T-cell (primary cell): ENCODE measurements around the gene SHB. TPM values are rescaled to one million over a fixed set of nuclear protein-coding genes. Genes with fewer than 3 reads are reported as not detected.

ENCODE experiments used
- ATAC-seq, 4 experiments: fragments of 200-7000 bp in 3 of 4; fragments of 150-1000 bp in 1 of 4; cut with Tn5 transposase; replicated peaks in 1 of 4; 1 replicate in 3 of 4; 2 replicates in 1 of 4; pipeline ENCODE4 v1.10.0; 2021; ENCODE audit warnings: moderate library complexity in 3 of 4, mild to moderate bottlenecking in 2 of 4, moderate number of reproducible peaks in 1 of 4
- CTCF ChIA-PET, 2 donors: fragments of 300-600 bp; sonication (Branson Sonifier 250); formaldehyde crosslinking; loops; one replicate each; lab custom pipeline; 2022; ENCODE audit warnings: antibody characterized with exemption in 2 of 2; lab: Charles Lee
- POLR2A ChIA-PET, 2 donors: fragments of 300-600 bp; sonication (Branson Sonifier 250); formaldehyde crosslinking; loops; one replicate each; lab custom pipeline; 2022; ENCODE audit warnings: antibody characterized with exemption in 2 of 2; lab: Charles Lee
- DNase-seq, 35 experiments: peaks; one replicate each; pipeline versions ENCODE4 v3.0.0 to v3.0.0-alpha.2; 2013 to 2023
- H3K27ac ChIP-seq: one replicate; pipeline ENCODE4 v1.5.1; 2013; ENCODE audit warnings: low read length
- H3K27me3 ChIP-seq, 2 experiments: replicated peaks in 1 of 2; 1 replicate in 1 of 2; 2 replicates in 1 of 2; pipeline versions ENCODE4 v1.6.1 to v1.7.0; 2013; ENCODE audit warnings: low read length in 1 of 2, mixed read lengths in 1 of 2; ENCODE audit not compliant: control insufficient read depth in 2 of 2, insufficient read depth in 2 of 2; ENCODE audit errors: extremely low read depth in 1 of 2
- H3K36me3 ChIP-seq, 2 donors: 1 replicate in 1 of 2; 2 replicates in 1 of 2; pipeline versions ENCODE4 v1.6.1 to v1.7.0; 2013; ENCODE audit warnings: low read length in 1 of 2; ENCODE audit not compliant: control insufficient read depth in 2 of 2, insufficient read depth in 1 of 2; ENCODE audit errors: extremely low read depth in 1 of 2
- H3K4me1 ChIP-seq, 2 experiments: 1 replicate in 1 of 2; 2 replicates in 1 of 2; pipeline versions ENCODE4 v1.6.1 to v1.7.0; 2013; ENCODE audit warnings: low read length in 2 of 2, mixed read lengths in 1 of 2; ENCODE audit not compliant: insufficient read depth in 2 of 2, control insufficient read depth in 1 of 2; ENCODE audit errors: extremely low read depth in 1 of 2
- H3K4me3 ChIP-seq, 2 donors: 1 replicate in 1 of 2; 2 replicates in 1 of 2; pipeline versions ENCODE4 v1.5.1 to v1.7.0; 2013; ENCODE audit warnings: mild to moderate bottlenecking in 2 of 2, low read length in 1 of 2, moderate library complexity in 1 of 2; ENCODE audit not compliant: control insufficient read depth in 1 of 2; ENCODE audit errors: extremely low read depth in 1 of 2
- H3K9me3 ChIP-seq: 2 replicates; pipeline ENCODE4 v1.7.0; 2013
- H3K27ac Mint-ChIP-seq, 2 donors: one replicate each; pipeline ENCODE4 v1.8.0; 2020 to 2021; ENCODE audit warnings: mild to moderate bottlenecking in 2 of 2, mixed read lengths in 2 of 2
- H3K27me3 Mint-ChIP-seq, 2 donors: one replicate each; pipeline ENCODE4 v1.8.0; 2021 to 2022; ENCODE audit warnings: mixed read lengths in 2 of 2
- H3K36me3 Mint-ChIP-seq: one replicate; pipeline ENCODE4 v1.8.0; 2021; ENCODE audit warnings: mixed read lengths
- H3K4me1 Mint-ChIP-seq, 3 donors: one replicate each; pipeline ENCODE4 v1.8.0; 2020 to 2022; ENCODE audit warnings: mixed read lengths in 3 of 3, mild to moderate bottlenecking in 1 of 3
- H3K4me3 Mint-ChIP-seq, 3 donors: one replicate each; pipeline ENCODE4 v1.8.0; 2020 to 2022; ENCODE audit warnings: mild to moderate bottlenecking in 3 of 3, mixed read lengths in 3 of 3, moderate library complexity in 3 of 3
- H3K9me3 Mint-ChIP-seq, 3 donors: one replicate each; pipeline ENCODE4 v1.8.0; 2020 to 2022; ENCODE audit warnings: mixed read lengths in 3 of 3
- WGBS: methylation state at CpG from one replicate; pipeline ENCODE4 v1.1.5; 2013; ENCODE audit warnings: missing lambda C conversion rate; ENCODE audit not compliant: insufficient coverage; 5-methylcytosine and 5-hydroxymethylcytosine counted together
- total RNA-seq, 35 experiments: library from RNA in 6 of 35; stranded (reverse) in 6 of 35; fragments of 120-200 nt in 1 of 35; gene quantifications; one replicate each; pipeline versions ENCODE4 v1.2.1 to v1.2.4 and lab custom pipeline; 2013 to 2026

The SHB gene
- total RNA-seq, 5 donors from 2014 or later (not counting 1 experiment from before 2014, with no cell fraction given) = 1.2 to 1.5 (median 1.3) TPM

DNA sequence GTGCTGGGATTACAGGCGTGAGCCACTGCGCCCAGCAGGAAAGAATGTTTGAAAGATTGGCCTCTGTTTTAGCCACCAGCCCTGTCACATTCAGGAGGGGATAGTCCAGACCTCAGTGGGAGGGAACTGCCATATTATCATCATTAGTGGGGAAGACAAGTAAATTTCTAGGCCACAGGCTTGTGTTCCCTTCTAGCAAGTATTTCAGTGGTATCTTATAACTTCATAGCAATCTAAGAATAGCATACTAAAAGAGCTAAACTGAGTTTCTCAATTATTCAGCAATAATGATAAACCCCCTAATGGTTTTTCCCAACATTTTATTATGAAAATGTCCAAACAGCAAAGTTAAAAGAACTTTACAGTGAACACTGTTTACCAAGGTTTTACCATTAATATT is 195.1 kb downstream of the SHB start:
- H3K36me3 ChIP-seq = peaks cover 4 to 6% of the 10 kb centered on the region in 2 donors
- no peaks in the 10 kb centered on the region for H3K27me3 ChIP-seq
- no peak overlapping the region for H3K4me3 ChIP-seq
- H3K9me3 Mint-ChIP-seq = no peaks in the 10 kb centered on the region
- ChIA-PET POLR2A (no interaction called here), CTCF (no interaction called here)
- H3K27me3 Mint-ChIP-seq = no peaks in the 10 kb centered on the region
- no peak overlapping the region for H3K27ac Mint-ChIP-seq
- DNase-seq (no peak), ATAC-seq (no peak)
- H3K4me1 Mint-ChIP-seq = no peaks in the 10 kb centered on the region
- no peaks in the 10 kb centered on the region for H3K4me1 ChIP-seq
- H3K36me3 Mint-ChIP-seq = peaks cover 22% of the 10 kb centered on the region
- H3K27ac ChIP-seq = no peak overlapping the region
- H3K4me3 Mint-ChIP-seq = no peak overlapping the region
- no CpG with 5 or more reads among the region's 2 CpGs for WGBS
- no peaks in the 10 kb centered on the region for H3K9me3 ChIP-seq

DNA sequence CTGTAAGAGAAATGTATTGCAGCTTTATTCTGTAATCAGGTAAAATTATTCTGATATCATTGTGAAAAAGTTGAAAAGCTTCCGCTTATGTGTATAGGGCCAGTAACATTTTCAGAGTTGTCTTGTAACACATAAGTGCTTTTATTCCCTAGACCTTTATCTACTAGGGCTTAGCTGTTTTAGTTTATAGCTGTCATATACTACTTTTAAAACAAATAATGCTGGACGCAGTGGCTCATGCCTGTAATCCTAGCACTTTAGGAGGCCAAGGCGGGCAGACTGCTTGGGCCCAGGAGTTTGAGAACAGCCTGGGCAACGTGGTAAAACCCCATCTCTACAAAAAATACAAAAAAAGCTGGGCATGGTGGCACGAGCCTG is 198.2 kb downstream of the SHB start:
- H3K4me3 Mint-ChIP-seq = no peak overlapping the region
- WGBS = 100% methylated on average over 2 of the region's 5 CpGs
- POLR2A ChIA-PET = interaction anchor here in 1 of 2 donors (0.5 kb wide), 1 partner anchor 262 kb away, joined by 14 read pairs; no protein-coding TSS in a partner anchor

DNA sequence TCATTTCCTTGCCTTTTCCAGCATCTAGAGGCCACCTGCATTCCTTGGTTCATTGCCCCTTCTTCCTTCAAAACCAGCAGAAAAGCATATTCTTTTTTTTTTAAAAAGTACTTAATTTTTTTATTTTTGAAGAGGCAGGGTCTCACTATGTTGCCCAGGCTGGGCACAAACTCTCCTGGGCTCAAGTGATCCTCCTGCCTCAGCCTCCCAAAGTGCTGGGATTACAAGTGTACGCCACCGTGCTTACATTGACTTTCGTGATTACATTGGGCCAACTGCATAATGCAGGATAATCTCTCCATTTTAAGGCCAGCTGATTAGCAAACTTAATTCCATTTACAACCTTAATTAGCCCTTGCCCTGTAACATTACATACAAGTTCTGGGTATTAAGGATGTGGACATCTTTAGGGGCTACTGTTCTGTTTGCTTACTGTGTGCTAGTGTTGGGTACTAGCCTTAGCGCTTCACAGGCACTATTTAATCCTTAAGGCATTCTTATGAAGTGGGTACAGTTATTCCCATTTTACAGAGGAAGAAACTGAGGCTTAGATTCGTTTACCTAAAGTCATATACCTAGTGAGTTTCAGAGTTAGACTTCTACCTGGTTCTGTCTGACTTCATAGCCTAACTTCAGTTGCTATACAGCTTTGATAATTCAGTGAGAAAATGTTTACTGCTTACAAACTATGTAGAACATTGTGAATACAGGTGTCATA is 198.8 kb downstream of the SHB start:
- 100% methylated on average over 1 of the region's 5 CpGs for WGBS
- Histone ChIP-seq H3K27ac (no peak overlapping the region), H3K4me3 (no peak overlapping the region), H3K9me3 (no peaks in the 10 kb centered on the region), H3K27me3 (no peaks in the 10 kb centered on the region), H3K4me1 (no peaks in the 10 kb centered on the region), H3K36me3 (peaks cover 0 to 6% of the 10 kb centered on the region in 2 donors)
- ChIA-PET CTCF (interaction anchor here in 1 of 2 donors (0.6 kb wide), 2 partner anchors 16 to 46 kb away, joined by 4 to 7 read pairs; no protein-coding TSS in a partner anchor), POLR2A (no interaction called here)
- no peak overlapping the region for H3K4me3 Mint-ChIP-seq
- H3K27me3 Mint-ChIP-seq = no peaks in the 10 kb centered on the region
- no peak for DNase-seq
- H3K27ac Mint-ChIP-seq = no peak overlapping the region
- peaks cover 6% of the 10 kb centered on the region for H3K36me3 Mint-ChIP-seq
- no peak for ATAC-seq
- no peaks in the 10 kb centered on the region for H3K9me3 Mint-ChIP-seq
- no peaks in the 10 kb centered on the region for H3K4me1 Mint-ChIP-seq

More for the DNA sequence above, 198.2 kb downstream of the SHB start:
- H3K9me3 ChIP-seq = no peaks in the 10 kb centered on the region
- H3K27me3 ChIP-seq = no peaks in the 10 kb centered on the region
- H3K4me1 Mint-ChIP-seq = no peaks in the 10 kb centered on the region
- H3K4me1 ChIP-seq = no peaks in the 10 kb centered on the region
- peaks cover 7% of the 10 kb centered on the region for H3K36me3 Mint-ChIP-seq
- no peak overlapping the region for H3K4me3 ChIP-seq
- H3K9me3 Mint-ChIP-seq = no peaks in the 10 kb centered on the region
- no peak overlapping the region for H3K27ac Mint-ChIP-seq
- CTCF ChIA-PET = interaction anchor here in 1 of 2 donors (0.6 kb wide), 2 partner anchors 17 to 34 kb away, joined by 4 to 5 read pairs; no protein-coding TSS in a partner anchor
- ATAC-seq = no peak
- H3K27me3 Mint-ChIP-seq = no peaks in the 10 kb centered on the region
- H3K27ac ChIP-seq = no peak overlapping the region
- DNase-seq = no peak
- peaks cover 0 to 6% of the 10 kb centered on the region in 2 donors for H3K36me3 ChIP-seq

Other genes starting within 250 kb of the SHB start
- gene SLC25A51, start 165.1 kb downstream of the SHB start, total RNA-seq = 10 to 100 TPM; 19.7 to 37.6 (median 32.4) TPM